ENCODE measurements around the gene ELK1. TPM values are rescaled to one million over a fixed set of nuclear protein-coding genes. Genes with fewer than 3 reads are reported as not detected.

The ELK1 gene
- total and polyA plus RNA-seq, 10 of the 15 experiments (the other 5 are each of a cell fraction or from before 2014, with no cell fraction given): 4.1 to 55.5 (median 32.9) TPM

GRCh38 chrX:47687263-47687662, 36.9 kb upstream of the ELK1 start (continued):
- TF ChIP-seq ZBTB4 (CRISPR knock-in tag; IDR thresholded peaks at IDR 0.05): no peak
- TF ChIP-seq POLR2A (IDR thresholded peaks at IDR 0.05; ENCODE audit: low read depth, low read length): no peak
- no peak for TF ChIP-seq TCF7 (IDR thresholded peaks at IDR 0.05; ENCODE audit: borderline replicate concordance)
- TF ChIP-seq ZNF622 (IDR thresholded peaks at IDR 0.05): no peak
- no peak for TF ChIP-seq CBFB (IDR thresholded peaks at IDR 0.05; ENCODE audit: low read depth)
- TF ChIP-seq FOXK2 (IDR thresholded peaks at IDR 0.05): no peak
- TF ChIP-seq IRF3 (IDR thresholded peaks at IDR 0.05): no peak
- TF ChIP-seq MLLT1 (IDR thresholded peaks at IDR 0.05): no peak

- H3K4me1 ChIP-seq (ENCODE audit: control insufficient read depth, insufficient read depth, low read length): no peaks in the 10 kb centered on the region
- intact Hi-C loops (cut with micrococcal nuclease; ENCODE audit: unreplicated experiment): no loop called here
- H3K4me2 ChIP-seq (ENCODE audit: control insufficient read depth, insufficient read depth): no peak overlapping the region
- TF ChIP-seq ATF3 (IDR thresholded peaks at IDR 0.05; ENCODE audit: borderline replicate concordance, extremely low read depth, low read depth, low read length) (no peak), BCL3 (IDR thresholded peaks at IDR 0.05; ENCODE audit: borderline replicate concordance, insufficient read depth, low read depth, low read length, poor library complexity, severe bottlenecking) (no peak), YY1 (IDR thresholded peaks at IDR 0.05; ENCODE audit: low read depth, low read length) (no peak), SRF (IDR thresholded peaks at IDR 0.05; ENCODE audit: low read depth in 2 of 2, low read length in 2 of 2) (no peak), GABPA (IDR thresholded peaks at IDR 0.05; ENCODE audit: low read depth) (no peak)
- ATAC-seq: no peak
- H3K36me3 ChIP-seq (ENCODE audit: control insufficient read depth in 2 of 2, insufficient read depth in 2 of 2, low read length in 1 of 2): no peaks in the 10 kb centered on the region
- no peak for FAIRE-seq
- RAD21 ChIA-PET (ENCODE audit: unreplicated experiment): no interaction called here
- SMC1A ChIA-PET (ENCODE audit: uncharacterized antibody, unreplicated experiment): no interaction called here
- no peak for DNase-seq (ENCODE audit: low read depth, low spot score)
- H2AFZ ChIP-seq (ENCODE audit: control insufficient read depth, low read depth, low read length): no peak overlapping the region
- CTCF ChIA-PET: no interaction called here
- POLR2A ChIA-PET: no interaction called here
- no peak overlapping the region for H3K4me3 ChIP-seq
- H3K27ac ChIP-seq (ENCODE audit: control insufficient read depth, insufficient read depth): no peak overlapping the region
- no TSS peak for BruUV-seq (replicated peaks)
- 68% methylated on average over 3 of the region's 3 CpGs for WGBS (ENCODE audit: insufficient coverage, insufficient replicate concordance, low lambda C conversion rate, missing lambda C conversion rate)
- in situ Hi-C loops (cut with MboI): no loop called here
- H4K20me1 ChIP-seq (ENCODE audit: control insufficient read depth, insufficient read depth): no peaks in the 10 kb centered on the region
- H3K9ac ChIP-seq (ENCODE audit: control insufficient read depth, insufficient read depth, low read length): no peak overlapping the region
- no peaks in the 10 kb centered on the region for H3K9me3 ChIP-seq (replicated peaks; ENCODE audit: control insufficient read depth, insufficient read depth, low read length)
- H3K79me2 ChIP-seq (ENCODE audit: control insufficient read depth, insufficient read depth, low read length): no peaks in the 10 kb centered on the region
- no peaks in the 10 kb centered on the region for H3K27me3 ChIP-seq (replicated peaks in 1 of 2; ENCODE audit: control insufficient read depth in 2 of 2, insufficient read depth in 2 of 2, low read length in 1 of 2)
Observed at GRCh38 chrX:47683829-47684205, 33.5 kb upstream of the ELK1 start.
